Heart left ventricle (tissue), 16 donors: ENCODE results near the gene FOXRED2. TPM values are rescaled to one million over a fixed set of nuclear protein-coding genes. Genes with fewer than 3 reads are reported as not detected.

Source experiments
- ATAC-seq, 4 donors: fragments of 200-7000 bp; cut with Tn5 transposase; one replicate each; pipeline ENCODE4 v1.9.1; 2020 to 2022; ENCODE audit warnings: moderate library complexity in 4 of 4, mild to moderate bottlenecking in 3 of 4, moderate number of reproducible peaks in 1 of 4
- DNase-seq, 5 donors: peaks; one replicate each; pipeline ENCODE4 v3.0.0-alpha.2; 2020
- H3K27ac ChIP-seq, 12 donors: fragments of 200-600 bp; sonication (generic) in 4 of 12; one replicate each; pipeline versions ENCODE4 v1.5.0 to v1.8.0; 2016 to 2022; ENCODE audit warnings: mild to moderate bottlenecking in 2 of 12
- H3K27me3 ChIP-seq, 9 donors: fragments of 200-600 bp; sonication (generic) in 2 of 9; one replicate each; pipeline versions ENCODE4 v1.5.1 to v1.8.0; 2016 to 2022; ENCODE audit warnings: mild to moderate bottlenecking in 3 of 9
- H3K36me3 ChIP-seq, 9 donors: fragments of 200-600 bp; sonication (generic) in 2 of 9; one replicate each; pipeline versions ENCODE4 v1.5.0 to v1.8.0; 2018 to 2022; ENCODE audit warnings: mild to moderate bottlenecking in 2 of 9
- H3K4me1 ChIP-seq, 12 donors: fragments of 200-600 bp; sonication (generic) in 4 of 12; one replicate each; pipeline versions ENCODE4 v1.5.0 to v1.8.0; 2016 to 2022; ENCODE audit warnings: mild to moderate bottlenecking in 3 of 12
- H3K4me3 ChIP-seq, 12 donors: fragments of 200-600 bp; sonication (generic) in 4 of 12; one replicate each; pipeline versions ENCODE4 v1.5.0 to v1.8.0; 2017 to 2022; ENCODE audit warnings: mild to moderate bottlenecking in 9 of 12, moderate library complexity in 4 of 12
- H3K9me3 ChIP-seq, 12 donors: fragments of 200-600 bp; sonication (generic) in 4 of 12; one replicate each; pipeline versions ENCODE4 v1.5.0 to v1.8.0; 2016 to 2022; ENCODE audit warnings: mild to moderate bottlenecking in 1 of 12
- POLR2A ChIP-seq, 2 donors: fragments of 450-650 bp; IDR thresholded peaks; one replicate each; pipeline ENCODE4 v1.6.1; 2017; ENCODE audit warnings: antibody characterized with exemption in 2 of 2, mild to moderate bottlenecking in 2 of 2, moderate library complexity in 2 of 2
- WGBS, 4 donors: extraction: QIAGEN DNeasy Blood & Tissue Kit in 2 of 4; methylation state at CpG; one replicate each; pipeline versions ENCODE4 v1.1.5 to v1.1.7; 2013 to 2018; 5-methylcytosine and 5-hydroxymethylcytosine counted together
- intact Hi-C, 10 donors: fragments of 100-400 bp; cut with DNase I; formaldehyde crosslinking; loops; one replicate each; pipeline versions ENCODE4 v1.11.1 to v1.14.2; 2022
- polyA plus RNA-seq, 2 donors: library from polyadenylated mRNA; stranded (reverse); fragments of 200-250 nt; gene quantifications; one replicate each; pipeline ENCODE4 v1.2.3, GENCODE V29; 2013
- total RNA-seq, 9 donors: library from RNA; depleted of rRNA in 2 of 9; stranded (reverse); fragments of >200 nt in 2 of 9; fragmentation: NEBNext Ultra II Directional in 3 of 9; extraction: Animal tissue kit (Norgen Biotek cat#: 25700) in 3 of 9; gene quantifications; one replicate each; pipeline versions ENCODE4 v1.1.0 to v1.2.4, GENCODE V29; 2016 to 2023
- TF ChIP-seq, protein P1 (sequence below), 12 donors: fragments of 200-600 bp; sonication (generic) in 4 of 12; IDR thresholded peaks; one replicate each; pipeline versions ENCODE4 v1.5.0 to v1.8.0; 2018 to 2022; ENCODE audit warnings: antibody characterized with exemption in 12 of 12, mild to moderate bottlenecking in 5 of 12
- donor health status: ischemic (EF 13 %, LVEDD 7.1; RV severe dilation, severe dysfunction).
- donor health status: healthy with polysubstance abuse.
- donor health status: DM: no; HTN: yes; CAD: no.
- donor health status: DM: no; HTN: no; CAD: no.
- donor health status: ischemic (EF 25% LVEDD 6.9; RV normal size, moderate dysfunction).
- donor health status: ischemic (EF 25% LVEDD 5.7; RV mildly dilated, moderate dysfunction).
- donor health status: healthy.
- donor health status: DM: yes; HTN: yes; CAD: no.
- donor health status: ischemic (EF 35%, LVEDD 5.7; RV mildly dilated, moderate dysfunction).
- donor health status: nonischemic (EF 11% LVEDD 7.7; RV severe dilation, severe dysfunction).
- donor health status: DM: yes; HTN: yes; CAD: no.
- donor health status: PGD.
- donor health status: ischemic (EF 29% LVEDD 5.4; RV normal size, mild dysfunction).
- donor health status: nonischemic (EF 23%, LVEDD 6.1; RV moderate dilation, normal function).

FOXRED2 gene
- total and polyA plus RNA-seq, 11 donors: 3.5 to 12.1 (median 6.9) TPM

DNA sequence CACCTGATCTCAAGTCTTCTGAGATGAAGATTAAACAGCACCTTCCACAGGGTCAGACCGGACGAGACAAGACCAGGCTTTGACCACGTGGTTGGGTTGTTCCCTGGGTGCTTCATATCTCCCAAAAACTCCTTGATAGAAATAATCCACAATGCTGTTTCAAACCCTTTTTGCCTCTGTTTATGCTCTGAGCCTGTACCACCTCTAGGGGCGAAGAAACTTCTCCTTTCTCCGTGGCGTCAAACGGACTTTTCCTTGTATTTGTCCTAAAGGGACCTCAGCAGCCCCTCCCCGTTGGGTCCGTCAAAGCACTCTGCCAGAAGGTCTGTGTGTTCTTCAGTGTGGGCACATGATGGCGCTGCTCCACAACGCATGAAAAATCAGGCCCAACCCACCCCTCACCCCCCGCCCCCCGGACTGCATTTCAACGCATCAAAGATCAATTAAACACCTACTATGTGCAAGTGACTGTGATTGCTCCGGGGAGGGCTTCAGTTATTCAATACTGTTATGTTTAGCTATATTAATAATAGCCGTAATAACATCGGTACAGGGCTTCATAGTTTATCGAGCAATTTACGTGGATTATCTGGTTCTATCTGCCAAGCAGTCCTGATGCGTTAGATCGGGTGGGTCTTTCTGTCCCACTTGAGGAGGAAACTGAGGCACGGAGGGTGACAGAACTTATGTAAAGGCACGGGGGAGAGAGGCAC, 39.4 kb upstream of the FOXRED2 start:
- intact Hi-C loops: loop anchor here in 9 of 10 donors (1.0 to 10.0 kb wide), 11 partner anchors 211 to 716 kb away; partner anchors contain the start of gene IFT27 (in 4 of the 9)
- Histone ChIP-seq H3K36me3 (no peaks in the 10 kb centered on the region), H3K27me3 (peaks cover 3 to 40% (median 10%) of the 10 kb centered on the region in 9 donors), H3K4me3 (no peak overlapping the region), H3K27ac (no peak overlapping the region), H3K4me1 (peaks cover 0 to 6% (median 0%) of the 10 kb centered on the region in 12 donors), H3K9me3 (no peaks in the 10 kb centered on the region)
- 23 to 26% (median 24%) methylated on average over 22 to 23 of the region's 23 CpGs for WGBS, 4 donors
- DNase-seq (peak in 4 of 5 donors; percentile 33 to 39 (median 36)), ATAC-seq (peak; percentile 32 to 74 (median 69))
- no peak for TF ChIP-seq POLR2A (IDR thresholded peaks at IDR 0.05)
- TF ChIP-seq, protein P1, sequence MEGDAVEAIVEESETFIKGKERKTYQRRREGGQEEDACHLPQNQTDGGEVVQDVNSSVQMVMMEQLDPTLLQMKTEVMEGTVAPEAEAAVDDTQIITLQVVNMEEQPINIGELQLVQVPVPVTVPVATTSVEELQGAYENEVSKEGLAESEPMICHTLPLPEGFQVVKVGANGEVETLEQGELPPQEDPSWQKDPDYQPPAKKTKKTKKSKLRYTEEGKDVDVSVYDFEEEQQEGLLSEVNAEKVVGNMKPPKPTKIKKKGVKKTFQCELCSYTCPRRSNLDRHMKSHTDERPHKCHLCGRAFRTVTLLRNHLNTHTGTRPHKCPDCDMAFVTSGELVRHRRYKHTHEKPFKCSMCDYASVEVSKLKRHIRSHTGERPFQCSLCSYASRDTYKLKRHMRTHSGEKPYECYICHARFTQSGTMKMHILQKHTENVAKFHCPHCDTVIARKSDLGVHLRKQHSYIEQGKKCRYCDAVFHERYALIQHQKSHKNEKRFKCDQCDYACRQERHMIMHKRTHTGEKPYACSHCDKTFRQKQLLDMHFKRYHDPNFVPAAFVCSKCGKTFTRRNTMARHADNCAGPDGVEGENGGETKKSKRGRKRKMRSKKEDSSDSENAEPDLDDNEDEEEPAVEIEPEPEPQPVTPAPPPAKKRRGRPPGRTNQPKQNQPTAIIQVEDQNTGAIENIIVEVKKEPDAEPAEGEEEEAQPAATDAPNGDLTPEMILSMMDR (IDR thresholded peaks at IDR 0.05): peak; percentile 26 to 65 (median 51)

DNA sequence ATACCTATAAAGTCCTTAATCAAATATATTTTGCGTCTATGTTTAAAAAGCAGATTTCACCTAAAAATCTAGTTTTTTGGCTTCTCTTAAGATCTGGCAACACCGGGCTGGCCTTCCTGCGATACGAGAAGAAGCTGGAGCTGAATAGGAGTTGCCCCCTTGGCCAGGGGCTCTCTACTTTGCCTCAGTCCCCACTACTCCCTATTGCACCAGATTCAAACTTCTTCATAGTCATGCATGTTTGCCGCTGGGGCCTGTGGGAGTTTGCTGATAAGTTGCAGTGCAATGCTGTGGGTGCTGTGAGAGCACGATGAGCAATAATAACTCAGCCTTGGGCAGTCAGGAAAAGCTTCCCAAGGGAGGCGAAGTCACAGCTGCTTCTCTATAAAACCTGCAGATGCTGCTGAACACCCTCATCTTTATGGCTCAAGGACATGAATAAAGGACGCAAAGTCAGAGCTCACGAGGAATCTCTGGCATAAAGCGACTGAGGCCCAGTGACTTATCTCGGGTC, 37.3 kb upstream of the FOXRED2 start:
- intact Hi-C loops: loop anchor here in 6 of 10 donors (5.0 to 10.0 kb wide), 4 partner anchors 221 to 431 kb away; partner anchors contain the start of gene IFT27 (in 2 of the 6)
- TF ChIP-seq, protein P1 (IDR thresholded peaks at IDR 0.05): no peak
- TF ChIP-seq POLR2A (IDR thresholded peaks at IDR 0.05): no peak
- H3K4me3 ChIP-seq: no peak overlapping the region
- H3K27me3 ChIP-seq: peaks cover 0 to 33% (median 6%) of the 10 kb centered on the region in 9 donors
- 84 to 88% (median 87%) methylated on average over 11 of the region's 11 CpGs for WGBS, 4 donors
- DNase-seq (peak in 1 of 5 donors; percentile 4), ATAC-seq (no peak)
- H3K9me3 ChIP-seq: no peaks in the 10 kb centered on the region
- no peak overlapping the region for H3K27ac ChIP-seq
- peaks cover 0 to 6% (median 0%) of the 10 kb centered on the region in 12 donors for H3K4me1 ChIP-seq
- no peaks in the 10 kb centered on the region for H3K36me3 ChIP-seq

DNA sequence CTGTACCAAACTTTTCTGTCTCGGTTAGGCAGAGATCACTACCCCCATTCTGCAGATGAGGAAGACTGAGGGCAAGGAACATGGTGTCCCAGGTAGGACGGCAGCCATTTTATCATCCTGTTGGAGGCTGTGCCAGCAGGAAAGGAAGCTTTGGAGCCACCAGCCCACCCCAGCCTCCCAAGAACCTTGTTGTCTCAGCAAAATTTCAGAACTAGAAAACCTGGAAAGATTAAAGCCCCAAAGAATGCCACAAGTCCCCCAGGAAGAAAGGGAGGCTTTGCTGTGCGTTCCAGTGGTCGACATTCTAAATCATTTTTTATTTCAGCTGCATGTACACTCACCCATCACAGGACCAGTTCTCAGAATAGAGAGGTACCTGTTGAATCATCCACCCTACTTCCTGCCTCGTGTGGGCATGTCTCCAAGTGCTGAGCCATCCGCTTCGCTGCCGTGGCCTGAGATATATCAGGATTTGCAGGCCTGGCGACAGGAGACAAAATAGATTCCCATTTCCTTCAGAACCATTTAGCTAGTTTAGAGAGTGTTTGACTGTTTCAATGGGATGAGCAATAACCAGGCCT, 35.1 kb upstream of the FOXRED2 start:
- Histone ChIP-seq H3K9me3 (no peaks in the 10 kb centered on the region), H3K27ac (no peak overlapping the region), H3K36me3 (no peaks in the 10 kb centered on the region), H3K27me3 (peaks cover 0 to 14% (median 4%) of the 10 kb centered on the region in 9 donors), H3K4me3 (no peak overlapping the region), H3K4me1 (peaks cover 0 to 6% (median 0%) of the 10 kb centered on the region in 12 donors)
- DNase-seq: peak in 1 of 5 donors; percentile 6
- 46 to 49% (median 47%) methylated on average over 9 of the region's 9 CpGs for WGBS, 4 donors
- intact Hi-C loops: loop anchor here in 6 of 10 donors (5.0 to 10.0 kb wide), 4 partner anchors 223 to 433 kb away; partner anchors contain the start of gene IFT27 (in 2 of the 6)
- no peak for ATAC-seq
- TF ChIP-seq, protein P1 (IDR thresholded peaks at IDR 0.05): no peak
- TF ChIP-seq POLR2A (IDR thresholded peaks at IDR 0.05): no peak
